Left ventricle myocardium inferior (tissue), 1 donor: ENCODE results near the gene MYO19. TPM values are rescaled to one million over a fixed set of nuclear protein-coding genes. Genes with fewer than 3 reads are reported as not detected.
"Not testable (repeated sequence)": the region's sequence is repeated elsewhere in the genome, so short reads cannot be mapped to it uniquely, and the experiment has no call there.

Experiments used
- DNase-seq: peaks from one replicate; pipeline ENCODE4 v3.0.0-alpha.2; 2020
- H3K27ac ChIP-seq: fragments of 200-600 bp; replicated peaks from 2 replicates; pipeline ENCODE4 v1.8.0; 2021
- H3K27me3 ChIP-seq: fragments of 200-600 bp; 2 replicates; pipeline ENCODE4 v1.8.0; 2021; ENCODE audit warnings: low read depth
- H3K36me3 ChIP-seq: fragments of 200-600 bp; 2 replicates; pipeline ENCODE4 v1.8.0; 2021
- H3K4me1 ChIP-seq: fragments of 200-600 bp; 2 replicates; pipeline ENCODE4 v1.8.0; 2021
- H3K4me3 ChIP-seq: fragments of 200-600 bp; 2 replicates; pipeline ENCODE4 v1.8.0; 2021; ENCODE audit warnings: mild to moderate bottlenecking, moderate library complexity
- H3K9me3 ChIP-seq: fragments of 200-600 bp; replicated peaks from 2 replicates; pipeline ENCODE4 v1.8.0; 2021
- CTCF ChIP-seq: fragments of 200-600 bp; IDR thresholded peaks from 2 replicates; pipeline ENCODE4 v1.8.0; 2021; ENCODE audit warnings: antibody characterized with exemption, mild to moderate bottlenecking, borderline replicate concordance
- intact Hi-C: fragments of 100-400 bp; cut with micrococcal nuclease; formaldehyde crosslinking; loops from one replicate; pipeline ENCODE4 v1.11.0; 2022
- total RNA-seq: library from RNA; stranded (reverse); fragmentation: NEBNext Ultra II Directional; extraction: Animal tissue kit (Norgen Biotek cat#: 25700); gene quantifications from one replicate; pipeline ENCODE4 v1.2.1, GENCODE V29; 2021
- donor health status: DM: no; HTN: yes; CAD: no; lungs with severe emphysema.

The MYO19 gene
- total RNA-seq, 1 donor from 2014 or later = 11.8 TPM

- no peaks in the 10 kb centered on the region for H3K27me3 ChIP-seq
- H3K4me1 ChIP-seq = peaks cover 6% of the 10 kb centered on the region
- no peaks in the 10 kb centered on the region for H3K9me3 ChIP-seq
- no peak for DNase-seq
- intact Hi-C loops = no loop called here
- no peak overlapping the region for H3K27ac ChIP-seq
- TF ChIP-seq CTCF = no peak
- peaks cover 72% of the 10 kb centered on the region for H3K36me3 ChIP-seq
- H3K4me3 ChIP-seq = no peak overlapping the region
Observed at GRCh38 chr17:36509272-36509985, 25.2 kb downstream of the MYO19 start.

DNA sequence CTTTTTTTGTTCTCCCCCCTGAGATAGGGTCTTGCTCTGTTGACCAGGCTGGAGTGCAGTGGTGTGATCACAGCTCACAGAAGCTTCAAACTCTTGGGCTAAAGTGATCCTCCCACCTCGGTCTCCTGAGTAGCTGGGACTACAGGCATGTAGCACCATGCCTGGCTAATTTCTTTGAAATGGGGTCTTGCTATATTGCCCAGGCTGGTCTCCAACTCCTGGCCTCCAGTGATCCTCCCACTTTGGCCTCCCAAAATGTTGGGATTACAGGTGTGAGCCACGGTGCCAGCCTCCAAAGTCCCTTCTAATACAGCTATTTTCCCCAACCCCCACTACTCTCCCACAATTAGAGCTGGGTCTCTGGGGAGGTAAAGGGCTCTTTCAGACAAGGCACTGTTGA is 26.2 kb downstream of the MYO19 start:
- H3K4me3 ChIP-seq, intact Hi-C loops, H3K27ac ChIP-seq, H3K27me3 ChIP-seq, H3K9me3 ChIP-seq, DNase-seq: not testable (repeated sequence)
- H3K36me3 ChIP-seq = peaks cover 74% of the 10 kb centered on the region
- H3K4me1 ChIP-seq = peaks cover 16% of the 10 kb centered on the region

GRCh38 chr17:36507266-36507665 is 27.4 kb downstream of the MYO19 start:
- no peaks in the 10 kb centered on the region for H3K27me3 ChIP-seq
- H3K4me3 ChIP-seq = no peak overlapping the region
- H3K4me1 ChIP-seq = peaks cover 22% of the 10 kb centered on the region
- TF ChIP-seq CTCF = no peak
- H3K36me3 ChIP-seq = peaks cover 78% of the 10 kb centered on the region
- intact Hi-C loops = no loop called here
- no peaks in the 10 kb centered on the region for H3K9me3 ChIP-seq
- no peak overlapping the region for H3K27ac ChIP-seq
- DNase-seq = no peak

DNA sequence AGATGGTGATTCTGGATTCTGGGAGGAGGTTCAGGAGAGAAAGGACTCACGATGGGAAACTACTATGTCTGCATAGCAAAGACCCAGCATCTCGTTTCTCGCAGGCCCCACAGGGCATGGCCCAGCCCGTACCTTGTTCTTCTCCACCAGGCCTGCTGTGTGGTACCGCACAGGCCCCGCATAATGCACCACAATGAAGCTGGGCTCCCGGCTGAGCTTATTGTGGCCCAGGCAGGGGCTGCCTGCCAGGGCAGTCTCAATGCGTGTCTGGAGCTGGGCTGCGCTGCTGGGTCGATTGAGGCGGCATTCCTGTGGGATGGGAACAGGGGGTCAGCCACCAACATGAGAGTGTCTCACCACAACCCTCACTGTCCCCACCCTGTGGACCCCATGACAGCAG is 27.8 kb downstream of the MYO19 start:
- DNase-seq = no peak
- H3K9me3 ChIP-seq = no peaks in the 10 kb centered on the region
- peaks cover 22% of the 10 kb centered on the region for H3K4me1 ChIP-seq
- no peak for TF ChIP-seq CTCF
- no peaks in the 10 kb centered on the region for H3K27me3 ChIP-seq
- no peak overlapping the region for H3K4me3 ChIP-seq
- peaks cover 79% of the 10 kb centered on the region for H3K36me3 ChIP-seq
- no peak overlapping the region for H3K27ac ChIP-seq
- intact Hi-C loops = no loop called here

DNA sequence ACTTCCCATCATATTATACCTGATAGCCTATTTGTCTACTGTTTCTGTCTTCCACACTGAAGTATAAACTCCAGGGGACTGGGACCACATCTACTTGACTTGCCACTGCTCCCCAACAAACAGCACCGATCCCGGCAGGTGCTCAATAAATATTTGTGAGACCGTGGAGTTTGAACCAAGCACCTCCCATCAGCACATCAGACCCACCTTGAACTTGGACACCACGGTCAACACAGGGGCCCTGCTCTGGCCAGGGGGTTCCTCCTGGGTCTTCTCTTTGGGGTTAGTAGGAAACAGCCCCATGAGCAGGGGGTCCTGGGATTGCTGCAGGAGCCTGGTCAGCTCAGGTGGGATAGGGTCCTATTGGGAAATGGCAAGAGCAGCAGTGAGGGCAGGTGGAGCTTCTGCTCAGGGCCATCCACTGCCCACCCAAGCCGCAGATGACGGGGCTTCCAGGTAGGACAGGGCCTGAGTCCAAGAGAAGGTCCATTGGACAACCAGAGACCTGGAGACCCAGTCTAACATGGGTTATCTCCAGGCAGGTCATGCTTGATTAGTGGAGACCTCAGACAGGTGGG is 28.3 kb downstream of the MYO19 start:
- Histone ChIP-seq H3K27ac (no peak overlapping the region), H3K36me3 (peaks cover 79% of the 10 kb centered on the region), H3K27me3 (no peaks in the 10 kb centered on the region), H3K4me3 (no peak overlapping the region), H3K4me1 (peaks cover 22% of the 10 kb centered on the region), H3K9me3 (no peaks in the 10 kb centered on the region)
- intact Hi-C loops = no loop called here
- DNase-seq = no peak
- no peak for TF ChIP-seq CTCF

GRCh38 chr17:36505171-36505570 is 29.5 kb downstream of the MYO19 start:
- no peak for TF ChIP-seq CTCF
- no peak for DNase-seq
- H3K9me3 ChIP-seq = no peaks in the 10 kb centered on the region
- no peak overlapping the region for H3K4me3 ChIP-seq
- intact Hi-C loops = no loop called here
- H3K27me3 ChIP-seq = no peaks in the 10 kb centered on the region
- H3K27ac ChIP-seq = no peak overlapping the region
- peaks cover 80% of the 10 kb centered on the region for H3K36me3 ChIP-seq
- peaks cover 22% of the 10 kb centered on the region for H3K4me1 ChIP-seq
